HCT116 (cell line): ENCODE data around the gene RARB.

ENCODE experiments used
- CEBPB ChIP-seq: IDR thresholded peaks from 2 replicates; pipeline ENCODE4 v1.6.1; 2012; ENCODE audit warnings: low read depth
- EGR1 ChIP-seq: IDR thresholded peaks from 2 replicates; pipeline ENCODE4 v1.6.1; 2012; ENCODE audit warnings: low read depth
- EZH2 ChIP-seq: fragments of 200-600 bp; sonication (generic); IDR thresholded peaks from 2 replicates; pipeline ENCODE4 v1.6.1; 2017; ENCODE audit warnings: antibody characterized with exemption, mixed run types
- JUND ChIP-seq: IDR thresholded peaks from 2 replicates; pipeline ENCODE4 v1.6.1; 2012
- POLR2A ChIP-seq: IDR thresholded peaks from 2 replicates; pipeline ENCODE4 v1.7.0; 2011; ENCODE audit warnings: borderline replicate concordance; ENCODE audit not compliant: insufficient read depth, insufficient read length; ENCODE audit errors: extremely low read depth
- POLR2AphosphoS5 ChIP-seq: IDR thresholded peaks from 2 replicates; pipeline ENCODE4 v1.6.1; 2011; ENCODE audit warnings: mild to moderate bottlenecking, low read depth, low read length, moderate library complexity
- RAD21 ChIP-seq: IDR thresholded peaks from 2 replicates; pipeline ENCODE4 v1.6.1; 2012; ENCODE audit warnings: low read depth, mild to moderate bottlenecking
- YY1 ChIP-seq: IDR thresholded peaks from 2 replicates; pipeline ENCODE4 v1.6.1; 2011; ENCODE audit warnings: low read length, low read depth, moderate library complexity, mild to moderate bottlenecking; ENCODE audit not compliant: insufficient replicate concordance; ENCODE audit errors: extremely low read depth
- TF ChIP-seq, protein P1 (sequence below), 3 experiments: fragments of 200-600 bp in 1 of 3; sonication (generic) in 1 of 3; IDR thresholded peaks in 2 of 3; conservative IDR thresholded peaks in 1 of 3; 2 replicates each; pipeline ENCODE4 v1.5.1; 2012 to 2017; ENCODE audit warnings: low read depth in 2 of 3, low read length in 2 of 3, antibody characterized with exemption in 1 of 3, borderline replicate concordance in 1 of 3, control low read depth in 1 of 3, mild to moderate bottlenecking in 1 of 3, mixed read lengths in 1 of 3, mixed run types in 1 of 3, moderate library complexity in 1 of 3; ENCODE audit not compliant: insufficient read depth in 1 of 3
- TF ChIP-seq, protein P2 (sequence below): IDR thresholded peaks from 2 replicates; pipeline ENCODE4 v1.6.1; 2012

DNA sequence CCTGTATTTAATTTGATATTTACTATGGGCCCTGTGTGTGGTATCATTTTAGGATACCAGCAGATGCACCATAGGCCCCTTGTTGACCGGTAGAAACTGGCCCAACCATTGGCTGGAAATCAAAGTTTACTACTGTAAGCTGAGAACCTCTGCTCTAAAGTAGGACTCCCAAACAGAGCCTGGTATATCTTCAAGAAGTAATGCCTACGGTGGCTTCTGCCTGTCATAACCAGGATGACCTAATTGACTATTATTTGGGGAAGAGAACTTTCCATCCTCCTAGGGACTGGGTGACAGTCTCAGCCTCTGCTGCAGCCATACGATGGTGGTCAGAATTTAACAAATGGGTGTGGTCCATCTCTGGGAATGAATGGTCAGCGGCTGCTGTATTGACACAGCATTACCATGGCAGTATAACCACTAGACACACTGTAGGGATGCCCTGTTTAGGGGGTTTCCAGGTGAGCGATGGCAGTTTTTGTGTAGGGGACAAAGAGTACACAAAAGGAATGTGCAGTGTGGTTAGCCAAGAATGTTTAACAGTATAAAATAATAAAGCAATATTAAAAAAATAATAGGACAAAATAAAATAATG lies 37.3 kb downstream of the RARB start:
- TF ChIP-seq POLR2AphosphoS5 (no peak), JUND (no peak), RAD21 (no peak), EGR1 (no peak), EZH2 (no peak), POLR2A (no peak), CEBPB (no peak), YY1 (no peak)
- TF ChIP-seq, protein P1, sequence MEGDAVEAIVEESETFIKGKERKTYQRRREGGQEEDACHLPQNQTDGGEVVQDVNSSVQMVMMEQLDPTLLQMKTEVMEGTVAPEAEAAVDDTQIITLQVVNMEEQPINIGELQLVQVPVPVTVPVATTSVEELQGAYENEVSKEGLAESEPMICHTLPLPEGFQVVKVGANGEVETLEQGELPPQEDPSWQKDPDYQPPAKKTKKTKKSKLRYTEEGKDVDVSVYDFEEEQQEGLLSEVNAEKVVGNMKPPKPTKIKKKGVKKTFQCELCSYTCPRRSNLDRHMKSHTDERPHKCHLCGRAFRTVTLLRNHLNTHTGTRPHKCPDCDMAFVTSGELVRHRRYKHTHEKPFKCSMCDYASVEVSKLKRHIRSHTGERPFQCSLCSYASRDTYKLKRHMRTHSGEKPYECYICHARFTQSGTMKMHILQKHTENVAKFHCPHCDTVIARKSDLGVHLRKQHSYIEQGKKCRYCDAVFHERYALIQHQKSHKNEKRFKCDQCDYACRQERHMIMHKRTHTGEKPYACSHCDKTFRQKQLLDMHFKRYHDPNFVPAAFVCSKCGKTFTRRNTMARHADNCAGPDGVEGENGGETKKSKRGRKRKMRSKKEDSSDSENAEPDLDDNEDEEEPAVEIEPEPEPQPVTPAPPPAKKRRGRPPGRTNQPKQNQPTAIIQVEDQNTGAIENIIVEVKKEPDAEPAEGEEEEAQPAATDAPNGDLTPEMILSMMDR (IDR thresholded peaks at IDR 0.05 in 2 of 3, conservative IDR thresholded peaks at IDR 0.05 in 1 of 3; ENCODE audit: borderline replicate concordance in 1 of 3, insufficient read depth in 1 of 3, low read depth in 2 of 3, low read length in 2 of 3): no peak
- TF ChIP-seq, protein P2, sequence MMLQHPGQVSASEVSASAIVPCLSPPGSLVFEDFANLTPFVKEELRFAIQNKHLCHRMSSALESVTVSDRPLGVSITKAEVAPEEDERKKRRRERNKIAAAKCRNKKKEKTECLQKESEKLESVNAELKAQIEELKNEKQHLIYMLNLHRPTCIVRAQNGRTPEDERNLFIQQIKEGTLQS: no peak
